ENCODE results near the gene GABRG3.

The GABRG3 gene

GRCh38 chr15:27587810-27588209, 616.8 kb downstream of the GABRG3 start:
- DNase-seq: no peak
- in situ Hi-C loops (cut with HindIII; ENCODE audit: low pct_ligation_motif_present, low pct_unique_long_range_greater_than_20kb, low sequenced_read_pairs): no loop called here

DNA sequence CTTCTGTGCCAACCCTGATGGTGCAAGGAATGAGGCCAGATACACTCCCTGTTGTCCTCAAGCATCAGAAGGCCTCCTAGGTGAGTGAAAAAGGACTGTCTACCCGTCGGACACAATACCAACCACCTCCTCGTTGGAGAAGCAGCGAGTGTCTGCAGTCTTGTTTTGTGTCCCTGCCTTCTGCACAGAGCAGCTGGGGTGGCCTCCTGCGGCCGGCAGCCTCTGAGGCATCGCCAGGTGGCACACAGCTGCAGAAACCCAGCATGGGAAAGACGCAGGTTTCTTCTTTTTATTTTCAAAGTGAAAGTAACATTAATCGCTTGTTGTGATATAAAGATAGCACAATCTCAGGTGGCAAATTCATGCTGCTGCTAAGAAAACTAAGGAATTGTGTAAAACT, 618.3 kb downstream of the GABRG3 start:
- in situ Hi-C loops (cut with HindIII; ENCODE audit: low pct_ligation_motif_present, low pct_unique_long_range_greater_than_20kb, low sequenced_read_pairs): no loop called here

GRCh38 chr15:27589782-27590181, 618.8 kb downstream of the GABRG3 start:
- in situ Hi-C loops (cut with HindIII; ENCODE audit: low pct_ligation_motif_present, low pct_unique_long_range_greater_than_20kb, low sequenced_read_pairs): no loop called here
- no peak for DNase-seq

More for the DNA sequence above, 618.3 kb downstream of the GABRG3 start:
- DNase-seq: no peak
